Ectodermal cell (in vitro differentiated cells): ENCODE results near the gene MEX3D.
A peak's percentile ranks its signal among the peaks of the same experiment; 100 is the strongest.

Source experiments
- H3K27ac ChIP-seq: 2 replicates; pipeline ENCODE4 v1.7.0; 2013; ENCODE audit warnings: mild to moderate bottlenecking, low read depth, low read length; ENCODE audit not compliant: insufficient read depth, poor library complexity, severe bottlenecking
- H3K27me3 ChIP-seq: 2 replicates; pipeline ENCODE4 v1.7.0; 2013; ENCODE audit warnings: mild to moderate bottlenecking, low read length; ENCODE audit not compliant: insufficient read depth, control insufficient read depth, poor library complexity, severe bottlenecking
- H3K36me3 ChIP-seq: one replicate; pipeline ENCODE4 v1.7.0; 2013; ENCODE audit warnings: low read length; ENCODE audit not compliant: control insufficient read depth, insufficient read depth
- H3K4me1 ChIP-seq: one replicate; pipeline ENCODE4 v1.7.0; 2013; ENCODE audit warnings: low read length; ENCODE audit not compliant: control insufficient read depth, insufficient read depth
- H3K4me3 ChIP-seq: 2 replicates; pipeline ENCODE4 v1.7.0; 2013; ENCODE audit warnings: low read depth, low read length, control low read depth; ENCODE audit not compliant: insufficient read depth
- H3K9me3 ChIP-seq: 2 replicates; pipeline ENCODE4 v1.7.0; 2013; ENCODE audit warnings: mild to moderate bottlenecking, low read length, moderate library complexity; ENCODE audit not compliant: control insufficient read depth
- WGBS, 2 experiments: methylation state at CpG; one replicate each; pipeline ENCODE4 v1.1.7; 2013; ENCODE audit warnings: missing lambda C conversion rate in 2 of 2; 5-methylcytosine and 5-hydroxymethylcytosine counted together

The MEX3D gene

GRCh38 chr19:1526066-1526778 is 41.9 kb downstream of the MEX3D start:
- Histone ChIP-seq H3K27me3 (peaks cover 58% of the 10 kb centered on the region), H3K4me3 (no peak overlapping the region)

GRCh38 chr19:1525343-1525742 is 42.8 kb downstream of the MEX3D start:
- no peaks in the 10 kb centered on the region for H3K4me1 ChIP-seq
- no peak overlapping the region for H3K4me3 ChIP-seq
- H3K9me3 ChIP-seq: no peaks in the 10 kb centered on the region
- no peaks in the 10 kb centered on the region for H3K36me3 ChIP-seq
- WGBS, 2 experiments: 71 to 72% methylated on average over 31 of the region's 31 CpGs
- H3K27ac ChIP-seq: no peak overlapping the region
- H3K27me3 ChIP-seq: peaks cover 59% of the 10 kb centered on the region

More at GRCh38 chr19:1526066-1526778, 41.9 kb downstream of the MEX3D start:
- Histone ChIP-seq H3K36me3 (no peaks in the 10 kb centered on the region), H3K27ac (no peak overlapping the region), H3K4me1 (no peaks in the 10 kb centered on the region), H3K9me3 (no peaks in the 10 kb centered on the region)
- 82 to 83% methylated on average over 33 of the region's 33 CpGs for WGBS, 2 experiments

- H3K4me3 ChIP-seq: no peak overlapping the region
- H3K27me3 ChIP-seq: peaks cover 62% of the 10 kb centered on the region
- no peaks in the 10 kb centered on the region for H3K4me1 ChIP-seq
- 74% methylated on average over 17 of the region's 17 CpGs for WGBS, 2 experiments
- H3K36me3 ChIP-seq: no peaks in the 10 kb centered on the region
- no peak overlapping the region for H3K27ac ChIP-seq
- no peaks in the 10 kb centered on the region for H3K9me3 ChIP-seq
Observed at GRCh38 chr19:1524972-1525325, 43.2 kb downstream of the MEX3D start.

- Histone ChIP-seq H3K36me3 (no peaks in the 10 kb centered on the region), H3K4me3 (peak overlapping the region; percentile 16), H3K9me3 (no peaks in the 10 kb centered on the region), H3K27ac (no peak overlapping the region), H3K4me1 (no peaks in the 10 kb centered on the region), H3K27me3 (peaks cover 64% of the 10 kb centered on the region)
- WGBS, 2 experiments: 22 to 25% methylated on average over 49 of the region's 49 CpGs
Observed at GRCh38 chr19:1524287-1524971, 43.7 kb downstream of the MEX3D start.

- Histone ChIP-seq H3K9me3 (no peaks in the 10 kb centered on the region), H3K27ac (no peak within 1 kb of the TSS), H3K27me3 (peaks cover 64% of the 10 kb centered on the region), H3K36me3 (no peaks in the 10 kb centered on the region), H3K4me3 (peak within 1 kb of the TSS; percentile 16), H3K4me1 (no peaks in the 10 kb centered on the region)
- 11 to 12% methylated on average over 92 of the region's 92 CpGs for WGBS, 2 experiments
Observed at GRCh38 chr19:1523412-1524286, 44.5 kb downstream of the MEX3D start, which contains the start of gene PLK5. PLK5 (plus strand) TSS chr19:1524077; CDS start chr19:1526997, 2,920 bp downstream.

GRCh38 chr19:1522838-1523237 is 45.3 kb downstream of the MEX3D start:
- 77 to 82% methylated on average over 18 of the region's 18 CpGs for WGBS, 2 experiments
- H3K27ac ChIP-seq: no peak overlapping the region
- no peaks in the 10 kb centered on the region for H3K4me1 ChIP-seq
- H3K36me3 ChIP-seq: no peaks in the 10 kb centered on the region
- no peak overlapping the region for H3K4me3 ChIP-seq
- peaks cover 64% of the 10 kb centered on the region for H3K27me3 ChIP-seq
- H3K9me3 ChIP-seq: no peaks in the 10 kb centered on the region

GRCh38 chr19:1522061-1522460 is 46.1 kb downstream of the MEX3D start:
- no peaks in the 10 kb centered on the region for H3K4me1 ChIP-seq
- H3K27me3 ChIP-seq: peaks cover 64% of the 10 kb centered on the region
- H3K9me3 ChIP-seq: no peaks in the 10 kb centered on the region
- H3K4me3 ChIP-seq: no peak overlapping the region
- WGBS, 2 experiments: 81 to 87% methylated on average over 9 to 10 of the region's 10 CpGs
- H3K36me3 ChIP-seq: no peaks in the 10 kb centered on the region
- H3K27ac ChIP-seq: no peak overlapping the region

GRCh38 chr19:1521636-1522035 is 46.5 kb downstream of the MEX3D start:
- no peaks in the 10 kb centered on the region for H3K4me1 ChIP-seq

GRCh38 chr19:1520203-1520780 is 47.8 kb downstream of the MEX3D start:
- Histone ChIP-seq H3K4me1 (no peaks in the 10 kb centered on the region), H3K27ac (no peak overlapping the region), H3K27me3 (peaks cover 53% of the 10 kb centered on the region), H3K4me3 (no peak overlapping the region), H3K9me3 (no peaks in the 10 kb centered on the region), H3K36me3 (no peaks in the 10 kb centered on the region)
- WGBS, 2 experiments: 86 to 87% methylated on average over 17 of the region's 17 CpGs

More at GRCh38 chr19:1521636-1522035, 46.5 kb downstream of the MEX3D start:
- Histone ChIP-seq H3K36me3 (no peaks in the 10 kb centered on the region), H3K27me3 (peaks cover 60% of the 10 kb centered on the region), H3K4me3 (no peak overlapping the region), H3K9me3 (no peaks in the 10 kb centered on the region), H3K27ac (no peak overlapping the region)
- 78% methylated on average over 14 of the region's 14 CpGs for WGBS, 2 experiments
